K562 (cell line): Measurements from ENCODE around the gene MPV17L2. TPM values are rescaled to one million over a fixed set of nuclear protein-coding genes. Genes with fewer than 3 reads are reported as not detected.

ENCODE experiments used
- ATAC-seq: fragments of 200-7000 bp; cut with Tn5 transposase; 3 replicates; pipeline ENCODE4 v1.9.1; 2020; ENCODE audit warnings: moderate library complexity
- BruUV-seq: library from RNA; stranded (reverse); fragments of 400-500 nt; replicated peaks from 2 replicates; lab custom pipeline; 2021; lab: Mats Ljungman, UMichigan
- CTCF ChIA-PET: fragments of 300-600 bp; formaldehyde crosslinking; extraction: SDS; loops from one replicate; lab custom pipeline; 2021; ENCODE audit warnings: low intra/inter-chr PET ratio; lab: Yijun Ruan, JAX
- POLR2A ChIA-PET: fragments of 300-600, 350-650 bp; sonication (Branson Sonifier 250); formaldehyde crosslinking; extraction: SDS; loops from one replicate; lab custom pipeline; 2021; ENCODE audit warnings: antibody characterized with exemption, inconsistent platforms; lab: Yijun Ruan, JAX
- DNase-seq, 4 experiments: peaks; one replicate each; pipeline versions ENCODE4 v3.0.0 to v3.0.0-alpha.2; 2011 to 2018; ENCODE audit warnings: low spot score in 3 of 4, mixed read lengths in 3 of 4; ENCODE audit errors: extremely low read depth in 1 of 4
- FAIRE-seq: peaks from 2 replicates; lab custom pipeline; 2011; peaks lifted over from hg19 to GRCh38; lab: Jason Lieb, UNC
- H2AFZ ChIP-seq: 2 replicates; pipeline ENCODE4 v1.6.0; 2011; ENCODE audit warnings: low read depth, low read length, control low read depth, inconsistent platforms
- H3K27ac ChIP-seq: fragments of 200-600 bp; 3 replicates; pipeline ENCODE4 v1.8.0; 2011; ENCODE audit warnings: low read depth, mild to moderate bottlenecking, control low read depth, inconsistent platforms, low read length, moderate library complexity, mixed read lengths; ENCODE audit errors: extremely low read depth
- H3K27me3 ChIP-seq, 2 experiments: fragments of 300-600 bp in 1 of 2; 2 replicates in 1 of 2; 3 replicates in 1 of 2; pipeline versions ENCODE4 v1.6.0 to v1.8.0; 2011; ENCODE audit warnings: inconsistent platforms in 2 of 2, low read length in 2 of 2, mild to moderate bottlenecking in 1 of 2, mixed read lengths in 1 of 2, moderate library complexity in 1 of 2; ENCODE audit not compliant: control insufficient read depth in 2 of 2, insufficient read depth in 2 of 2
- H3K36me3 ChIP-seq: fragments of 300-600 bp; 3 replicates; pipeline ENCODE4 v1.8.0; 2011; ENCODE audit warnings: mild to moderate bottlenecking, low read length, inconsistent platforms; ENCODE audit not compliant: control insufficient read depth, insufficient read depth
- H3K4me1 ChIP-seq, 2 experiments: fragments of 200-600 bp in 1 of 2; replicated peaks in 1 of 2; 2 replicates in 1 of 2; 3 replicates in 1 of 2; pipeline versions ENCODE4 v1.5.1 to v1.8.0; 2011; ENCODE audit warnings: inconsistent platforms in 2 of 2, low read length in 2 of 2, mild to moderate bottlenecking in 1 of 2, mixed read lengths in 1 of 2, moderate library complexity in 1 of 2; ENCODE audit not compliant: control insufficient read depth in 2 of 2, insufficient read depth in 2 of 2
- H3K4me2 ChIP-seq: 2 replicates; pipeline ENCODE4 v1.6.1; 2011; ENCODE audit warnings: low read length, control low read depth, inconsistent platforms, mixed read lengths; ENCODE audit not compliant: insufficient read depth
- H3K4me3 ChIP-seq: fragments of 200-600 bp; sonication (generic), shearing (Covaris generic); 2 replicates; pipeline ENCODE4 v1.5.1; 2016; ENCODE audit warnings: control low read depth, inconsistent platforms
- H3K79me2 ChIP-seq: fragments of 200-600 bp; 3 replicates; pipeline ENCODE4 v1.8.0; 2011; ENCODE audit warnings: low read length, inconsistent platforms; ENCODE audit not compliant: control insufficient read depth, insufficient read depth
- H3K9ac ChIP-seq, 2 experiments: 2 replicates each; pipeline versions ENCODE4 v1.6.0 to v1.6.1; 2011; ENCODE audit warnings: low read depth in 2 of 2, low read length in 2 of 2, control low read depth in 1 of 2, inconsistent platforms in 1 of 2, mild to moderate bottlenecking in 1 of 2, mixed read lengths in 1 of 2; ENCODE audit not compliant: insufficient read depth in 1 of 2
- H3K9me1 ChIP-seq: one replicate; pipeline ENCODE4 v1.6.0; 2011; ENCODE audit warnings: inconsistent platforms, mild to moderate bottlenecking, low read length, moderate library complexity; ENCODE audit not compliant: control insufficient read depth, insufficient read depth
- H3K9me3 ChIP-seq: replicated peaks from 2 replicates; pipeline ENCODE4 v1.5.1; 2011; ENCODE audit warnings: low read depth, low read length, inconsistent platforms; ENCODE audit not compliant: control insufficient read depth, insufficient read depth
- H4K20me1 ChIP-seq: replicated peaks from 2 replicates; pipeline ENCODE4 v1.6.1; 2011; ENCODE audit warnings: low read length, inconsistent platforms, mixed read lengths; ENCODE audit not compliant: control insufficient read depth, insufficient read depth
- ERF ChIP-seq: fragments of 450-650 bp; formaldehyde crosslinking; IDR thresholded peaks from 2 replicates; pipeline ENCODE4 v1.4.0; 2020; ENCODE audit warnings: mild to moderate bottlenecking, mixed read lengths
- FIP1L1 ChIP-seq: fragments of 200-400 bp; formaldehyde crosslinking; IDR thresholded peaks from 2 replicates; pipeline ENCODE4 v1.6.1; 2018; ENCODE audit warnings: mild to moderate bottlenecking, low read depth, low read length; ENCODE audit not compliant: poor library complexity, severe bottlenecking
- JUN ChIP-seq, 2 experiments: sonication (generic) in 1 of 2; formaldehyde crosslinking in 1 of 2; IDR thresholded peaks; 2 replicates each; pipeline versions ENCODE4 v1.6.1 to v1.8.0; 2012 to 2022; ENCODE audit warnings: borderline replicate concordance in 2 of 2, mild to moderate bottlenecking in 2 of 2, improper control_type of control experiment in 1 of 2, low read depth in 1 of 2, low read length in 1 of 2, missing genetic modification reagents in 1 of 2
- KDM5B ChIP-seq: fragments of 200-600 bp; sonication (generic); IDR thresholded peaks from 2 replicates; pipeline ENCODE4 v1.6.1; 2012; ENCODE audit warnings: low read depth, mild to moderate bottlenecking, moderate library complexity, low read length, control low read depth, inconsistent platforms; ENCODE audit not compliant: insufficient replicate concordance
- MYC ChIP-seq, 2 experiments: fragments of 250-450 bp in 1 of 2; sonication (Bioruptor Pico) in 1 of 2; IDR thresholded peaks; 2 replicates each; pipeline versions ENCODE4 v1.5.1 to v1.6.1; 2012 to 2021; ENCODE audit warnings: low read depth in 2 of 2, borderline replicate concordance in 1 of 2, improper control_type of control experiment in 1 of 2, low read length in 1 of 2, mild to moderate bottlenecking in 1 of 2, moderate library complexity in 1 of 2
- NFIC ChIP-seq: fragments of 450-650 bp; IDR thresholded peaks from 2 replicates; pipeline ENCODE4 v1.6.1; 2017; ENCODE audit warnings: mild to moderate bottlenecking, inconsistent platforms
- POLR2B ChIP-seq: fragments of 450-650 bp; IDR thresholded peaks from 2 replicates; pipeline ENCODE4 v1.6.1; 2018; ENCODE audit warnings: low read depth; ENCODE audit not compliant: partially characterized antibody
- RBFOX2 ChIP-seq: fragments of 200-400 bp; formaldehyde crosslinking; IDR thresholded peaks from 2 replicates; pipeline ENCODE4 v1.6.1; 2017; ENCODE audit warnings: low read depth, mild to moderate bottlenecking, low read length, moderate library complexity
- TGIF2 ChIP-seq: sonication (generic); formaldehyde crosslinking; IDR thresholded peaks from 2 replicates; pipeline ENCODE4 v1.8.1; 2022; ENCODE audit warnings: mild to moderate bottlenecking, missing genetic modification reagents, moderate library complexity
- ZC3H4 ChIP-seq: sonication (generic); formaldehyde crosslinking; IDR thresholded peaks from 2 replicates; pipeline ENCODE4 v1.9.0; 2021; ENCODE audit warnings: missing genetic modification reagents, borderline replicate concordance
- ZNF232 ChIP-seq: sonication (generic); formaldehyde crosslinking; IDR thresholded peaks from 2 replicates; pipeline ENCODE4 v1.8.0; 2022; ENCODE audit warnings: mild to moderate bottlenecking, missing genetic modification reagents
- WGBS: fragments of 100-300 bp; shearing (Covaris generic); methylation state at CpG from one replicate; pipeline ENCODE4 v1.1.6; 2016; ENCODE audit warnings: low coverage, mixed read lengths; ENCODE audit not compliant: insufficient coverage; ENCODE audit errors: missing lambda C conversion rate; 5-methylcytosine and 5-hydroxymethylcytosine counted together
- in situ Hi-C: fragments of 300-500 bp; cut with MboI; formaldehyde crosslinking; loops from 4 replicates; pipeline ENCODE4 v1.15.0; 2018; ENCODE audit warnings: inconsistent platforms, mixed read lengths
- intact Hi-C: fragments of 100-400 bp; cut with micrococcal nuclease; formaldehyde crosslinking; loops from 2 replicates; pipeline ENCODE4 v1.14.2; 2022
- polyA plus RNA-seq, 8 experiments: library from polyadenylated mRNA; depleted of rRNA in 4 of 8; stranded (reverse) in 5 of 8; unstranded in 3 of 8; fragments of >200 nt; fragmentation: Nextera tagmentation in 2 of 8; fragmentation: Illumina TruSeq in 1 of 8; extraction: Ambion mirVana in 2 of 8; extraction: Trizol in 1 of 8; gene quantifications; 2 replicates each; pipeline versions ENCODE4 v1.2.1 to v1.2.3, GENCODE V29; 2011 to 2014; ENCODE audit warnings: inconsistent platforms in 1 of 8, missing spikeins in 1 of 8
- total RNA-seq, 7 experiments: library from RNA; depleted of rRNA in 6 of 7; stranded (reverse); fragments of >200 nt in 6 of 7; fragmentation: Illumina TruSeq in 2 of 7; extraction: Trizol in 2 of 7; gene quantifications; 2 replicates each; pipeline versions ENCODE4 v1.2.1 to v1.2.3, GENCODE V29; 2011 to 2021; ENCODE audit warnings: low replicate concordance in 1 of 7
- TF ChIP-seq, protein P1 (sequence below): sonication (generic); formaldehyde crosslinking; IDR thresholded peaks from 2 replicates; pipeline ENCODE4 v1.8.0; 2023; ENCODE audit warnings: mild to moderate bottlenecking, missing genetic modification reagents
- TF ChIP-seq, protein P2 (sequence below): fragments of 450-650 bp; IDR thresholded peaks from 2 replicates; pipeline ENCODE4 v1.6.1; 2016; ENCODE audit warnings: borderline replicate concordance

Gene MPV17L2
- total and polyA plus RNA-seq, 9 of the 15 experiments (the other 6 are each of a cell fraction or from before 2014, with no cell fraction given): 10.6 to 60.2 (median 28.5) TPM

DNA sequence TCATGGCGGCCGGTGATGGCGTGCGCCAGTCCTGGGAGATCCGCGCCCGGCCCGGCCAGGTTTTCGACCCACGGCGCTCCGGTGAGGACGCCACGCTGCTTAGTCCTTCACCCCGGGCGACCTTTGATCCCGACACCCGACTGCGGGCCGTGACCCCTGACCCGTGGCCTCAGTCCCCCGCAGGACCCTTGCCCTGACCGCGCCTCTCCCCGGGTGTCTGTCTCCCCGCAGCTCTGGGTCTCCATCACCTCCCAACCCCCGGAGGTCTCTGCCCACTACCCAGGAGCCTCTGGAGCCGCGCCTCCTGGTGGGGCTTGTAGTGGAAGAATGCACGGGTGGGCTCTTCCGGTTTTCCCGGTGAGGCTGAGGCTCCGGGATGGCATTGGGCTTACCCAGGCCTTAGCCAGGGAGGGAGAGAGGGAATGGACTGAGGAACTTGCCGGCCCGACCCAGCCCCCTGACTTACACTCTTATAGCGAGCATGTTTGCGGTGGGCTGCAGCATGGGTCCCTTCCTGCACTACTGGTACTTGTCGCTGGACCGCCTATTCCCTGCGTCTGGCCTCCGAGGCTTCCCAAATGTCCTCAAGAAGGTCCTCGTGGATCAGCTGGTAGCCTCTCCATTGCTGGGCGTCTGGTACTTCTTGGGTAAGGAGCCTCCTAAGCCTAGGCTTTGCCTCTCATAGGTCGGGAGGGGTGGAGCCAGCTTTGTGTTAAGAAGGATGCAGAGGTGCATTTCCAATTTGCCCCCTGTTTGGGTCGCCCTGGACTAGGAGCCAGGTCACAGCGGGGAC is 566 bp downstream of the MPV17L2 start:
- peak overlapping the region; percentile 94 for H3K4me2 ChIP-seq
- no peaks in the 10 kb centered on the region for H3K27me3 ChIP-seq
- FAIRE-seq (peak; percentile 66), ATAC-seq (peak; percentile 8), DNase-seq (peak in 3 of 4 experiments; percentile 49 to 56 (median 51))
- H2AFZ ChIP-seq: peak overlapping the region; percentile 57
- in situ Hi-C loops (no loop called here), intact Hi-C loops (no loop called here)
- no peaks in the 10 kb centered on the region for H3K9me1 ChIP-seq
- WGBS: under 1% methylated on average over 45 of the region's 46 CpGs
- ChIA-PET CTCF (no interaction called here), POLR2A (interaction anchor here (0.6 to 2.3 kb wide), 13 partner anchors 10 to 291 kb away, joined by 3 to 11 read pairs (median 5); partner anchors contain the start of gene JUND)
- H3K4me1 ChIP-seq: peaks cover 17 to 43% of the 10 kb centered on the region in 2 experiments; a peak in 4 of 5 replicates
- H4K20me1 ChIP-seq: peaks cover 6% of the 10 kb centered on the region; the same call in 1 of the 2 replicates
- BruUV-seq: TSS peak; percentile 75
- H3K9me3 ChIP-seq: no peaks in the 10 kb centered on the region
- H3K36me3 ChIP-seq: peaks cover 33% of the 10 kb centered on the region; the same call in 2 of the 3 replicates
- peaks cover 18% of the 10 kb centered on the region for H3K79me2 ChIP-seq
- peak overlapping the region; percentile 69 to 96 for H3K9ac ChIP-seq
- H3K27ac ChIP-seq: peak overlapping the region; percentile 80
- peak overlapping the region; percentile 89 for H3K4me3 ChIP-seq
- TF ChIP-seq ERF (CRISPR knock-in tag) (0 out of 2 replicates have a peak, but pooled peaks have one; percentile 1), NFIC (0 out of 2 replicates have a peak, but pooled peaks have one; percentile 14), POLR2B (peak; percentile 32), KDM5B (peak; percentile 10), JUN (IDR thresholded peaks at IDR 0.05; ENCODE audit: borderline replicate concordance, low read depth, low read length) (no peak), JUN (CRISPR knock-in tag; IDR thresholded peaks at IDR 0.05; ENCODE audit: borderline replicate concordance) (peak; percentile 31; the same call in 1 of the 2 replicates), ZNF232 (CRISPR knock-in tag) (0 out of 2 replicates have a peak, but pooled peaks have one; percentile 33), TGIF2 (0 out of 2 replicates have a peak, but pooled peaks have one; percentile 39), MYC (IDR thresholded peaks at IDR 0.05; ENCODE audit: low read depth, low read length) (0 out of 2 replicates have a peak, but pooled peaks have one; percentile 8), MYC (CRISPR knock-in tag; IDR thresholded peaks at IDR 0.05; ENCODE audit: borderline replicate concordance, low read depth) (0 out of 2 replicates have a peak, but pooled peaks have one; percentile 65), RBFOX2 (peak; percentile 68), FIP1L1 (peak; percentile 57), ZC3H4 (peak; percentile 86; the same call in 1 of the 2 replicates)
- TF ChIP-seq, protein P1, sequence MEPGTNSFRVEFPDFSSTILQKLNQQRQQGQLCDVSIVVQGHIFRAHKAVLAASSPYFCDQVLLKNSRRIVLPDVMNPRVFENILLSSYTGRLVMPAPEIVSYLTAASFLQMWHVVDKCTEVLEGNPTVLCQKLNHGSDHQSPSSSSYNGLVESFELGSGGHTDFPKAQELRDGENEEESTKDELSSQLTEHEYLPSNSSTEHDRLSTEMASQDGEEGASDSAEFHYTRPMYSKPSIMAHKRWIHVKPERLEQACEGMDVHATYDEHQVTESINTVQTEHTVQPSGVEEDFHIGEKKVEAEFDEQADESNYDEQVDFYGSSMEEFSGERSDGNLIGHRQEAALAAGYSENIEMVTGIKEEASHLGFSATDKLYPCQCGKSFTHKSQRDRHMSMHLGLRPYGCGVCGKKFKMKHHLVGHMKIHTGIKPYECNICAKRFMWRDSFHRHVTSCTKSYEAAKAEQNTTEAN (CRISPR knock-in tag): 0 out of 2 replicates have a peak, but pooled peaks have one; percentile 89
- TF ChIP-seq, protein P2, sequence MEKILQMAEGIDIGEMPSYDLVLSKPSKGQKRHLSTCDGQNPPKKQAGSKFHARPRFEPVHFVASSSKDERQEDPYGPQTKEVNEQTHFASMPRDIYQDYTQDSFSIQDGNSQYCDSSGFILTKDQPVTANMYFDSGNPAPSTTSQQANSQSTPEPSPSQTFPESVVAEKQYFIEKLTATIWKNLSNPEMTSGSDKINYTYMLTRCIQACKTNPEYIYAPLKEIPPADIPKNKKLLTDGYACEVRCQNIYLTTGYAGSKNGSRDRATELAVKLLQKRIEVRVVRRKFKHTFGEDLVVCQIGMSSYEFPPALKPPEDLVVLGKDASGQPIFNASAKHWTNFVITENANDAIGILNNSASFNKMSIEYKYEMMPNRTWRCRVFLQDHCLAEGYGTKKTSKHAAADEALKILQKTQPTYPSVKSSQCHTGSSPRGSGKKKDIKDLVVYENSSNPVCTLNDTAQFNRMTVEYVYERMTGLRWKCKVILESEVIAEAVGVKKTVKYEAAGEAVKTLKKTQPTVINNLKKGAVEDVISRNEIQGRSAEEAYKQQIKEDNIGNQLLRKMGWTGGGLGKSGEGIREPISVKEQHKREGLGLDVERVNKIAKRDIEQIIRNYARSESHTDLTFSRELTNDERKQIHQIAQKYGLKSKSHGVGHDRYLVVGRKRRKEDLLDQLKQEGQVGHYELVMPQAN: 0 out of 2 replicates have a peak, but pooled peaks have one; percentile 85
